Adrenal gland (tissue), 5 donors: ENCODE measurements around the gene MYBBP1A.

ENCODE experiments used
- CTCF ChIP-seq, 6 experiments: fragments of 450-650 bp in 4 of 6; fragments of 200-600 bp in 2 of 6; sonication (generic) in 1 of 6; IDR thresholded peaks; 1 replicate in 5 of 6; 2 replicates in 1 of 6; pipeline versions ENCODE4 v1.5.1 to v1.8.0; 2016 to 2021; ENCODE audit warnings: antibody characterized with exemption in 6 of 6, mild to moderate bottlenecking in 2 of 6, moderate library complexity in 1 of 6
- POLR2A ChIP-seq, 2 donors: fragments of 450-650 bp; IDR thresholded peaks; one replicate each; pipeline ENCODE4 v1.6.1; 2017; ENCODE audit warnings: antibody characterized with exemption in 2 of 2, mild to moderate bottlenecking in 2 of 2, moderate library complexity in 1 of 2
- donor health status: DM: no; HTN: no; CAD: no.

GRCh38 chr17:4497101-4497824 is 57.9 kb downstream of the MYBBP1A start:
- no peak for TF ChIP-seq CTCF (IDR thresholded peaks at IDR 0.05)
- no peak for TF ChIP-seq POLR2A (IDR thresholded peaks at IDR 0.05)
